Keratinocyte (primary cell): Measurements from ENCODE around the gene CIB4.

Source experiments
- EZH2 ChIP-seq: IDR thresholded peaks from one replicate; pipeline ENCODE4 v1.6.1; 2012; ENCODE audit warnings: inconsistent platforms, mild to moderate bottlenecking, low read length, moderate library complexity
- TF ChIP-seq, protein P1 (sequence below), 3 experiments: IDR thresholded peaks in 1 of 3; conservative IDR thresholded peaks in 1 of 3; optimal IDR thresholded peaks in 1 of 3; 2 replicates in 2 of 3; 3 replicates in 1 of 3; pipeline versions ENCODE3 to v1.5.1; 2011; ENCODE audit warnings: low read length in 3 of 3, mild to moderate bottlenecking in 3 of 3, moderate library complexity in 2 of 3, control low read depth in 1 of 3, inconsistent platforms in 1 of 3; ENCODE audit not compliant: insufficient read depth in 2 of 3; ENCODE audit errors: extremely low read depth in 1 of 3

DNA sequence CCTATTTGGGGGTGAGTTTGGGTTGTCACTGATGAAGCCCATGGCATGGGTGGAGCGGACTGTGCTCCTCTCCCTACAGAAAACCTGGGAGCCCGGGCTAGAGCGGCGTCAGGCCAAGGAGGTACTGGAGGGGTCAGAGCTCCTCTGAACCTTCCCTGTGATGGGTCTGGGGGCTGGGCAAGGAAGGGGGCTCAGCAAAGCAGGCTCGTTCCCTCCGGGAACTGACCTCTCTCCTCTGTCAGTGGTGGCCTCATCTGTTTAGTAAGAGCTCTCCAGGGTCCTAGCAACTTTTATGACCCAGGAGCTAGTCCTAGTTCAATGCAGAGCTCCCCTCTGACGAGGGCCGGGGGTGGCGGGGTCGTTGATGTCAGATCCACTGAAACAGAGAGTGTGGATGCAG is 100.9 kb downstream of the CIB4 start:
- TF ChIP-seq, protein P1, sequence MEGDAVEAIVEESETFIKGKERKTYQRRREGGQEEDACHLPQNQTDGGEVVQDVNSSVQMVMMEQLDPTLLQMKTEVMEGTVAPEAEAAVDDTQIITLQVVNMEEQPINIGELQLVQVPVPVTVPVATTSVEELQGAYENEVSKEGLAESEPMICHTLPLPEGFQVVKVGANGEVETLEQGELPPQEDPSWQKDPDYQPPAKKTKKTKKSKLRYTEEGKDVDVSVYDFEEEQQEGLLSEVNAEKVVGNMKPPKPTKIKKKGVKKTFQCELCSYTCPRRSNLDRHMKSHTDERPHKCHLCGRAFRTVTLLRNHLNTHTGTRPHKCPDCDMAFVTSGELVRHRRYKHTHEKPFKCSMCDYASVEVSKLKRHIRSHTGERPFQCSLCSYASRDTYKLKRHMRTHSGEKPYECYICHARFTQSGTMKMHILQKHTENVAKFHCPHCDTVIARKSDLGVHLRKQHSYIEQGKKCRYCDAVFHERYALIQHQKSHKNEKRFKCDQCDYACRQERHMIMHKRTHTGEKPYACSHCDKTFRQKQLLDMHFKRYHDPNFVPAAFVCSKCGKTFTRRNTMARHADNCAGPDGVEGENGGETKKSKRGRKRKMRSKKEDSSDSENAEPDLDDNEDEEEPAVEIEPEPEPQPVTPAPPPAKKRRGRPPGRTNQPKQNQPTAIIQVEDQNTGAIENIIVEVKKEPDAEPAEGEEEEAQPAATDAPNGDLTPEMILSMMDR (optimal IDR thresholded peaks at IDR 0.05 in 1 of 3, IDR thresholded peaks at IDR 0.05 in 1 of 3, conservative IDR thresholded peaks at IDR 0.05 in 1 of 3; ENCODE audit: extremely low read depth in 1 of 3, insufficient read depth in 2 of 3, low read length in 3 of 3), result no peak
- no peak for TF ChIP-seq EZH2
